ENCODE data around the gene SCLY.

GRCh38 chr2:238032755-238033337, 28.0 kb upstream of the SCLY start:
- TF ChIP-seq CTCF (IDR thresholded peaks at IDR 0.05) (no peak), POLR2A (IDR thresholded peaks at IDR 0.05) (no peak)
